Thyroid gland (tissue), 4 donors: ENCODE results near the gene PDIA4. TPM values are rescaled to one million over a fixed set of nuclear protein-coding genes. Genes with fewer than 3 reads are reported as not detected.
A peak's percentile ranks its signal among the peaks of the same experiment; 100 is the strongest.

Experiments
- DNase-seq, 2 donors: peaks; one replicate each; pipeline ENCODE4 v3.0.0-alpha.2; 2019
- H3K27ac ChIP-seq, 3 donors: fragments of 200-600 bp; sonication (generic); 1 replicate in 2 of 3; 2 replicates in 1 of 3; pipeline ENCODE4 v1.5.1; 2016 to 2019; ENCODE audit warnings: mild to moderate bottlenecking in 1 of 3, moderate library complexity in 1 of 3
- H3K27me3 ChIP-seq: fragments of 200-600 bp; sonication (generic); one replicate; pipeline ENCODE4 v1.5.1; 2019
- H3K36me3 ChIP-seq, 2 donors: fragments of 200-600 bp; sonication (generic); one replicate each; pipeline ENCODE4 v1.5.1; 2016 to 2019
- H3K4me1 ChIP-seq, 2 donors: fragments of 200-600 bp; sonication (generic); one replicate each; pipeline ENCODE4 v1.5.1; 2017 to 2019
- H3K4me3 ChIP-seq, 3 donors: fragments of 200-600 bp; sonication (generic); replicated peaks in 1 of 3; 1 replicate in 2 of 3; 2 replicates in 1 of 3; pipeline ENCODE4 v1.5.1; 2016; ENCODE audit warnings: mild to moderate bottlenecking in 1 of 3
- H3K9me3 ChIP-seq: fragments of 200-600 bp; sonication (generic); one replicate; pipeline ENCODE4 v1.5.1; 2017
- POLR2A ChIP-seq, 2 donors: fragments of 450-650 bp; IDR thresholded peaks; one replicate each; pipeline ENCODE4 v1.6.1; 2017; ENCODE audit warnings: antibody characterized with exemption in 2 of 2, mild to moderate bottlenecking in 2 of 2, moderate library complexity in 1 of 2
- WGBS, 2 donors: methylation state at CpG; one replicate each; pipeline ENCODE4 v1.1.5; 2017; 5-methylcytosine and 5-hydroxymethylcytosine counted together
- intact Hi-C: fragments of 100-400 bp; cut with DNase I; formaldehyde crosslinking; loops from one replicate; pipeline ENCODE4 v1.15.1; 2023
- total RNA-seq, 4 donors: library from RNA; depleted of rRNA; stranded (reverse); fragments of >200 nt; gene quantifications; one replicate each; pipeline ENCODE4 v1.2.3, GENCODE V29; 2016
- TF ChIP-seq, protein P1 (sequence below), 6 experiments: fragments of 200-600 bp in 3 of 6; fragments of 450-650 bp in 3 of 6; sonication (generic) in 3 of 6; IDR thresholded peaks; one replicate each; pipeline ENCODE4 v1.5.1; 2016 to 2019; ENCODE audit warnings: antibody characterized with exemption in 6 of 6, mild to moderate bottlenecking in 2 of 6, inconsistent platforms in 1 of 6, moderate library complexity in 1 of 6

The PDIA4 gene
- total RNA-seq, 4 donors from 2014 or later, result 172 to 749 (median 498) TPM

- TF ChIP-seq, protein P1, sequence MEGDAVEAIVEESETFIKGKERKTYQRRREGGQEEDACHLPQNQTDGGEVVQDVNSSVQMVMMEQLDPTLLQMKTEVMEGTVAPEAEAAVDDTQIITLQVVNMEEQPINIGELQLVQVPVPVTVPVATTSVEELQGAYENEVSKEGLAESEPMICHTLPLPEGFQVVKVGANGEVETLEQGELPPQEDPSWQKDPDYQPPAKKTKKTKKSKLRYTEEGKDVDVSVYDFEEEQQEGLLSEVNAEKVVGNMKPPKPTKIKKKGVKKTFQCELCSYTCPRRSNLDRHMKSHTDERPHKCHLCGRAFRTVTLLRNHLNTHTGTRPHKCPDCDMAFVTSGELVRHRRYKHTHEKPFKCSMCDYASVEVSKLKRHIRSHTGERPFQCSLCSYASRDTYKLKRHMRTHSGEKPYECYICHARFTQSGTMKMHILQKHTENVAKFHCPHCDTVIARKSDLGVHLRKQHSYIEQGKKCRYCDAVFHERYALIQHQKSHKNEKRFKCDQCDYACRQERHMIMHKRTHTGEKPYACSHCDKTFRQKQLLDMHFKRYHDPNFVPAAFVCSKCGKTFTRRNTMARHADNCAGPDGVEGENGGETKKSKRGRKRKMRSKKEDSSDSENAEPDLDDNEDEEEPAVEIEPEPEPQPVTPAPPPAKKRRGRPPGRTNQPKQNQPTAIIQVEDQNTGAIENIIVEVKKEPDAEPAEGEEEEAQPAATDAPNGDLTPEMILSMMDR (IDR thresholded peaks at IDR 0.05), result no peak
- TF ChIP-seq POLR2A (IDR thresholded peaks at IDR 0.05), result no peak
- no peak for DNase-seq
- 57 to 66% methylated on average over 15 of the region's 15 CpGs for WGBS, 2 donors
- peaks cover 0 to 4% of the 10 kb centered on the region in 2 donors for H3K4me1 ChIP-seq
- H3K27ac ChIP-seq, result no peak overlapping the region
- H3K9me3 ChIP-seq, result no peaks in the 10 kb centered on the region
- H3K4me3 ChIP-seq, result no peak overlapping the region
- H3K36me3 ChIP-seq, result no peaks in the 10 kb centered on the region
- no peaks in the 10 kb centered on the region for H3K27me3 ChIP-seq
- intact Hi-C loops, result loop anchor here (5.0 to 10.0 kb wide), 3 partner anchors 110 to 462 kb away; no protein-coding TSS in a partner anchor
Measured at GRCh38 chr7:148964483-148965267, 63.6 kb downstream of the PDIA4 start.

- H3K27me3 ChIP-seq, result no peaks in the 10 kb centered on the region
- TF ChIP-seq POLR2A (IDR thresholded peaks at IDR 0.05), result no peak
- TF ChIP-seq, protein P1 (IDR thresholded peaks at IDR 0.05), result no peak
- H3K4me1 ChIP-seq, result peaks cover 0 to 4% of the 10 kb centered on the region in 2 donors
- H3K4me3 ChIP-seq, result no peak overlapping the region
- DNase-seq, result peak in 1 of 2 donors; percentile 21
- no peaks in the 10 kb centered on the region for H3K9me3 ChIP-seq
- 44 to 51% methylated on average over 20 of the region's 20 CpGs for WGBS, 2 donors
- peak overlapping the region in 2 of 3 donors; percentile 57 to 60 for H3K27ac ChIP-seq
- intact Hi-C loops, result loop anchor here (5.0 to 10.0 kb wide), 3 partner anchors 109 to 462 kb away; no protein-coding TSS in a partner anchor
- H3K36me3 ChIP-seq, result no peaks in the 10 kb centered on the region
Measured at GRCh38 chr7:148963583-148964482, 64.5 kb downstream of the PDIA4 start.

DNA sequence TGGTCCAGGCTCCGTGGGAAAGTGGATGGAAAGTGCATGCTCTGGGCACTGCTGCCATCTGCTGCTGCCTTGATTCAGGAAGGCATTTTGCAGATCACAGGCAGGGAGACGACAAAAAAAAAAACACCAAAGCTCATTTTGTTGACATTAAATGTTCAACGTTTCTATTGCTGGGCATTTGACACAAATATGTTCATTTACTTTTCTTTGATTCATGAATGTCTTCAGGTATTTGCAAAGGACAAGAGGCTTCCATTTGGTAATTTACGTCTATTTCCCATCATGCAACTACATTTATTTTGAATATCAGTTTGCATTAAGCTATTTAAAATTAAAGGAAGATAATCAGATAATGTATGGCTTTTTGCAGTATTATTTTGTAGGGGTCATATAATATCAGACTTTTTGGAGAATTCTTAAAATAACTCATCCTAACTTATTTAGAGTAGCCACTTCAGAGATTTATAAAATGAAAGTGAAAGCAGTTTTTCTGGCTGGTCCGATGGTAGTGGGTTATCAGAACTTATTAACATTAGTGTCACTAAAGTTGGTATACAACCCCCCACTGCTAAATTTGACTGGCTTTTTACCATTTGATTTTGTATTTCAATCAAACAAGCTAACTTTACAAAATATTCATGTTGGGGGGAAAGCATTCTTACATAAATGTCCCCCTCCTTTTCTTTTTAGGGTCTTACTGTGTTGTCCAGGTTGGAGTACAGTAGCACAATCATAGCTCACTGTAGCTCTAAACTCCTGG lies 65.3 kb downstream of the PDIA4 start:
- intact Hi-C loops, result loop anchor here (5.0 to 10.0 kb wide), 3 partner anchors 108 to 461 kb away; no protein-coding TSS in a partner anchor
- peak overlapping the region; percentile 16 to 60 (median 57) for H3K27ac ChIP-seq
- TF ChIP-seq, protein P1 (IDR thresholded peaks at IDR 0.05), result peak; percentile 25 to 97 (median 59)
- no peak for TF ChIP-seq POLR2A (IDR thresholded peaks at IDR 0.05)
- peak; percentile 66 to 74 for DNase-seq
- H3K27me3 ChIP-seq, result no peaks in the 10 kb centered on the region
- no peaks in the 10 kb centered on the region for H3K9me3 ChIP-seq
- H3K36me3 ChIP-seq, result no peaks in the 10 kb centered on the region
- peak overlapping the region in 2 of 3 donors; percentile 26 to 31 for H3K4me3 ChIP-seq
- H3K4me1 ChIP-seq, result peaks cover 0 to 4% of the 10 kb centered on the region in 2 donors
- 1% methylated on average over 5 of the region's 5 CpGs for WGBS, 2 donors

- no peak for DNase-seq
- Histone ChIP-seq H3K4me1 (peaks cover 0 to 4% of the 10 kb centered on the region in 2 donors), H3K4me3 (peak overlapping the region in 1 of 3 donors; percentile 26), H3K27me3 (no peaks in the 10 kb centered on the region), H3K27ac (no peak overlapping the region), H3K9me3 (no peaks in the 10 kb centered on the region), H3K36me3 (no peaks in the 10 kb centered on the region)
- intact Hi-C loops, result loop anchor here (5.0 to 10.0 kb wide), 3 partner anchors 108 to 460 kb away; no protein-coding TSS in a partner anchor
- WGBS, 2 donors, result 14 to 19% methylated on average over 5 of the region's 5 CpGs
- TF ChIP-seq POLR2A (IDR thresholded peaks at IDR 0.05), result no peak
- TF ChIP-seq, protein P1 (IDR thresholded peaks at IDR 0.05), result no peak
Measured at GRCh38 chr7:148962440-148962822, 65.9 kb downstream of the PDIA4 start.
